Liver (tissue), 9 donors: Measurements from ENCODE around the gene MED28. TPM values are rescaled to one million over a fixed set of nuclear protein-coding genes. Genes with fewer than 3 reads are reported as not detected.
"Not testable (repeated sequence)": the region's sequence is repeated elsewhere in the genome, so short reads cannot be mapped to it uniquely, and the experiment has no call there.

Experiments used
- DNase-seq: peaks from one replicate; pipeline ENCODE4 v3.0.0-alpha.2; 2017; ENCODE audit warnings: low spot score
- H3K27ac ChIP-seq, 2 donors: one replicate each; pipeline ENCODE4 v1.7.0; 2013; ENCODE audit warnings: inconsistent platforms in 2 of 2, low read length in 2 of 2, control low read depth in 1 of 2, low read depth in 1 of 2, mild to moderate bottlenecking in 1 of 2
- H3K27me3 ChIP-seq, 4 donors: one replicate each; pipeline versions ENCODE4 v1.6.1 to v1.7.0; 2013; ENCODE audit warnings: low read length in 3 of 4, inconsistent platforms in 1 of 4, mild to moderate bottlenecking in 1 of 4, moderate library complexity in 1 of 4; ENCODE audit not compliant: control insufficient read depth in 4 of 4, insufficient read depth in 4 of 4
- H3K36me3 ChIP-seq, 4 donors: one replicate each; pipeline versions ENCODE4 v1.6.1 to v1.7.0; 2013; ENCODE audit warnings: low read length in 3 of 4, mild to moderate bottlenecking in 3 of 4, low read depth in 1 of 4, moderate library complexity in 1 of 4; ENCODE audit not compliant: control insufficient read depth in 4 of 4, insufficient read depth in 3 of 4
- H3K4me1 ChIP-seq, 4 donors: one replicate each; pipeline versions ENCODE4 v1.6.1 to v1.7.0; 2013; ENCODE audit warnings: low read length in 3 of 4, mild to moderate bottlenecking in 3 of 4, moderate library complexity in 1 of 4; ENCODE audit not compliant: control insufficient read depth in 4 of 4, insufficient read depth in 4 of 4
- H3K4me3 ChIP-seq, 3 donors: one replicate each; pipeline versions ENCODE4 v1.6.1 to v1.7.0; 2013; ENCODE audit warnings: low read length in 3 of 3, control low read depth in 1 of 3, low read depth in 1 of 3, mild to moderate bottlenecking in 1 of 3
- H3K9ac ChIP-seq, 2 donors: one replicate each; pipeline ENCODE4 v1.7.0; 2013; ENCODE audit warnings: low read length in 2 of 2, mild to moderate bottlenecking in 2 of 2, moderate library complexity in 2 of 2, control low read depth in 1 of 2, low read depth in 1 of 2
- H3K9me3 ChIP-seq, 4 donors: one replicate each; pipeline versions ENCODE4 v1.6.1 to v1.7.0; 2013; ENCODE audit warnings: low read length in 3 of 4; ENCODE audit not compliant: control insufficient read depth in 4 of 4
- EGR1 ChIP-seq, 2 donors: IDR thresholded peaks; 2 replicates each; pipeline ENCODE4 v1.6.1; 2016 to 2018; ENCODE audit warnings: antibody characterized with exemption in 2 of 2, low read depth in 2 of 2
- FOXA1 ChIP-seq: IDR thresholded peaks from 2 replicates; pipeline ENCODE4 v1.6.1; 2016; ENCODE audit warnings: antibody characterized with exemption
- FOXA2 ChIP-seq: IDR thresholded peaks from 2 replicates; pipeline ENCODE4 v1.6.1; 2016; ENCODE audit warnings: antibody characterized with exemption
- GABPA ChIP-seq, 2 donors: IDR thresholded peaks in 1 of 2; conservative IDR thresholded peaks in 1 of 2; 2 replicates each; pipeline ENCODE4 v1.6.1; 2016; ENCODE audit warnings: antibody characterized with exemption in 2 of 2, mild to moderate bottlenecking in 1 of 2, moderate library complexity in 1 of 2
- HNF4A ChIP-seq, 2 donors: conservative IDR thresholded peaks; 2 replicates each; pipeline ENCODE4 v1.6.1; 2016; ENCODE audit warnings: antibody characterized with exemption in 2 of 2, mild to moderate bottlenecking in 2 of 2
- HNF4G ChIP-seq: IDR thresholded peaks from 2 replicates; pipeline ENCODE4 v1.6.1; 2016; ENCODE audit warnings: antibody characterized with exemption
- JUND ChIP-seq, 2 donors: IDR thresholded peaks; 2 replicates each; pipeline ENCODE4 v1.6.1; 2016; ENCODE audit warnings: antibody characterized with exemption in 2 of 2
- NR2F2 ChIP-seq: IDR thresholded peaks from 2 replicates; pipeline ENCODE4 v1.6.1; 2016; ENCODE audit warnings: antibody characterized with exemption
- RAD21 ChIP-seq, 2 donors: IDR thresholded peaks; 2 replicates each; pipeline ENCODE4 v1.6.1; 2016; ENCODE audit warnings: antibody characterized with exemption in 2 of 2, mild to moderate bottlenecking in 2 of 2
- REST ChIP-seq: IDR thresholded peaks from 2 replicates; pipeline ENCODE4 v1.6.1; 2016; ENCODE audit warnings: antibody characterized with exemption, mild to moderate bottlenecking
- RXRA ChIP-seq, 2 donors: IDR thresholded peaks; 2 replicates each; pipeline ENCODE4 v1.6.1; 2017 to 2018; ENCODE audit warnings: antibody characterized with exemption in 2 of 2, mild to moderate bottlenecking in 1 of 2
- SP1 ChIP-seq: IDR thresholded peaks from 2 replicates; pipeline ENCODE4 v1.6.1; 2018; ENCODE audit warnings: antibody characterized with exemption, mild to moderate bottlenecking
- TAF1 ChIP-seq: conservative IDR thresholded peaks from 2 replicates; pipeline ENCODE4 v1.6.1; 2016; ENCODE audit warnings: antibody characterized with exemption, mild to moderate bottlenecking
- YY1 ChIP-seq: IDR thresholded peaks from 2 replicates; pipeline ENCODE4 v1.6.1; 2016; ENCODE audit warnings: antibody characterized with exemption, mild to moderate bottlenecking
- ZBTB33 ChIP-seq: IDR thresholded peaks from 2 replicates; pipeline ENCODE4 v1.6.1; 2016; ENCODE audit warnings: antibody characterized with exemption
- WGBS: extraction: QIAGEN DNeasy Blood & Tissue Kit; methylation state at CpG from one replicate; pipeline ENCODE4 v1.1.7; 2013; 5-methylcytosine and 5-hydroxymethylcytosine counted together
- polyA plus RNA-seq, 2 donors: library from polyadenylated mRNA; stranded (reverse) in 1 of 2; unstranded in 1 of 2; fragments of 200-250 nt in 1 of 2; fragments of >200 nt in 1 of 2; fragmentation: Nextera tagmentation in 1 of 2; extraction: Ambion mirVana in 1 of 2; gene quantifications; one replicate each; pipeline versions ENCODE4 v1.2.1 to v1.2.3, GENCODE V29; 2013 to 2015
- total RNA-seq, 2 donors: library from RNA; depleted of rRNA; stranded (reverse); fragments of >200 nt; gene quantifications; one replicate each; pipeline ENCODE4 v1.2.3, GENCODE V29; 2014
- TF ChIP-seq, protein P1 (sequence below): IDR thresholded peaks from 2 replicates; pipeline ENCODE4 v1.6.1; 2016; ENCODE audit warnings: antibody characterized with exemption
- TF ChIP-seq, protein P2 (sequence below): fragments of 150-350 bp; IDR thresholded peaks from 2 replicates; pipeline ENCODE4 v1.5.1; 2017; ENCODE audit warnings: improper control_type of control experiment, low read depth, low read length; ENCODE audit not compliant: missing input control
- TF ChIP-seq, protein P3 (sequence below): IDR thresholded peaks from 2 replicates; pipeline ENCODE4 v1.6.1; 2016; ENCODE audit warnings: antibody characterized with exemption
- donor health status: healthy.
- donor health status: healthy.
- donor health status: healthy.
- donor health status: healthy.
- donor health status: healthy.

The MED28 gene
- total and polyA plus RNA-seq, 4 donors, result 6.3 to 26.8 (median 9.1) TPM

- no peaks in the 10 kb centered on the region for H3K4me1 ChIP-seq
- no peak overlapping the region for H3K9ac ChIP-seq
- 77% methylated on average over 9 of the region's 9 CpGs for WGBS
- TF ChIP-seq SP1 (no peak), RXRA (IDR thresholded peaks at IDR 0.05) (no peak), NR2F2 (no peak), EGR1 (IDR thresholded peaks at IDR 0.05; ENCODE audit: low read depth in 2 of 2) (no peak), HNF4G (no peak), YY1 (no peak), FOXA2 (no peak), RAD21 (IDR thresholded peaks at IDR 0.05) (no peak), HNF4A (conservative IDR thresholded peaks at IDR 0.05) (no peak), GABPA (IDR thresholded peaks at IDR 0.05 in 1 of 2, conservative IDR thresholded peaks at IDR 0.05 in 1 of 2) (no peak), REST (no peak), FOXA1 (no peak), JUND (IDR thresholded peaks at IDR 0.05) (no peak), ZBTB33 (no peak), TAF1 (no peak)
- TF ChIP-seq, protein P1, sequence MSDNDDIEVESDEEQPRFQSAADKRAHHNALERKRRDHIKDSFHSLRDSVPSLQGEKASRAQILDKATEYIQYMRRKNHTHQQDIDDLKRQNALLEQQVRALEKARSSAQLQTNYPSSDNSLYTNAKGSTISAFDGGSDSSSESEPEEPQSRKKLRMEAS, result no peak
- TF ChIP-seq, protein P2, sequence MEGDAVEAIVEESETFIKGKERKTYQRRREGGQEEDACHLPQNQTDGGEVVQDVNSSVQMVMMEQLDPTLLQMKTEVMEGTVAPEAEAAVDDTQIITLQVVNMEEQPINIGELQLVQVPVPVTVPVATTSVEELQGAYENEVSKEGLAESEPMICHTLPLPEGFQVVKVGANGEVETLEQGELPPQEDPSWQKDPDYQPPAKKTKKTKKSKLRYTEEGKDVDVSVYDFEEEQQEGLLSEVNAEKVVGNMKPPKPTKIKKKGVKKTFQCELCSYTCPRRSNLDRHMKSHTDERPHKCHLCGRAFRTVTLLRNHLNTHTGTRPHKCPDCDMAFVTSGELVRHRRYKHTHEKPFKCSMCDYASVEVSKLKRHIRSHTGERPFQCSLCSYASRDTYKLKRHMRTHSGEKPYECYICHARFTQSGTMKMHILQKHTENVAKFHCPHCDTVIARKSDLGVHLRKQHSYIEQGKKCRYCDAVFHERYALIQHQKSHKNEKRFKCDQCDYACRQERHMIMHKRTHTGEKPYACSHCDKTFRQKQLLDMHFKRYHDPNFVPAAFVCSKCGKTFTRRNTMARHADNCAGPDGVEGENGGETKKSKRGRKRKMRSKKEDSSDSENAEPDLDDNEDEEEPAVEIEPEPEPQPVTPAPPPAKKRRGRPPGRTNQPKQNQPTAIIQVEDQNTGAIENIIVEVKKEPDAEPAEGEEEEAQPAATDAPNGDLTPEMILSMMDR, result no peak
- TF ChIP-seq, protein P3, sequence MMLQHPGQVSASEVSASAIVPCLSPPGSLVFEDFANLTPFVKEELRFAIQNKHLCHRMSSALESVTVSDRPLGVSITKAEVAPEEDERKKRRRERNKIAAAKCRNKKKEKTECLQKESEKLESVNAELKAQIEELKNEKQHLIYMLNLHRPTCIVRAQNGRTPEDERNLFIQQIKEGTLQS, result no peak
- H3K4me3 ChIP-seq, result no peak overlapping the region
- no peaks in the 10 kb centered on the region for H3K36me3 ChIP-seq
- DNase-seq, result no peak
- no peak overlapping the region for H3K27ac ChIP-seq
- no peaks in the 10 kb centered on the region for H3K27me3 ChIP-seq
- no peaks in the 10 kb centered on the region for H3K9me3 ChIP-seq
Measured at GRCh38 chr4:17657849-17658248, 43.4 kb downstream of the MED28 start.

DNA sequence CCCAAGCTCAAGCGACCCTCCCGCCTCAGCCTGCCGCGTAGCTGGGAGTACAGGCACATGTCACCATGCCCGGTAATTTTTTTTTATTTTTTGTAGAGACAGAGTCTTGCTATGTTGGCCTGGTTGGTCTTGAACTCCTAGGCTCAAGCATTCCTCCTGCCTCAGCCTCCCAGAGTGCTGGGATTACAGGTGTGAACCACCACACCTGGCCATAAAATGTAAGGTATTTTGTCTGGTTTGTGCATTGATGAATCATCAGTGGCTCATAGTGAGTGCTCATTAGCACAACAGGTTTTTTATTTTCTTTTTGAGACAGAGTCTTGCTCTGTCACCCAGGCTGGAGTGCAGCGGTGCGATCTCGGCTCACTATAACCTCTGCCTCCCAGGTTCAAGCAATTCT, 44.8 kb downstream of the MED28 start:
- H3K4me3 ChIP-seq, H3K27me3 ChIP-seq, DNase-seq, H3K9me3 ChIP-seq, H3K27ac ChIP-seq, H3K4me1 ChIP-seq, H3K9ac ChIP-seq, H3K36me3 ChIP-seq: not testable (repeated sequence)
- WGBS, result 97% methylated on average over 8 of the region's 8 CpGs
